HG03460 (cell line): ENCODE data around the gene HIVEP3.
A peak's percentile ranks its signal among the peaks of the same experiment; 100 is the strongest.
"Not testable (repeated sequence)": the region's sequence is repeated elsewhere in the genome, so short reads cannot be mapped to it uniquely, and the experiment has no call there.

Source experiments
- ATAC-seq: cut with Tn5 transposase; IDR thresholded peaks from one replicate; pipeline ENCODE4 v1.9.1; 2021; ENCODE audit not compliant: unreplicated experiment

HIVEP3 gene

DNA sequence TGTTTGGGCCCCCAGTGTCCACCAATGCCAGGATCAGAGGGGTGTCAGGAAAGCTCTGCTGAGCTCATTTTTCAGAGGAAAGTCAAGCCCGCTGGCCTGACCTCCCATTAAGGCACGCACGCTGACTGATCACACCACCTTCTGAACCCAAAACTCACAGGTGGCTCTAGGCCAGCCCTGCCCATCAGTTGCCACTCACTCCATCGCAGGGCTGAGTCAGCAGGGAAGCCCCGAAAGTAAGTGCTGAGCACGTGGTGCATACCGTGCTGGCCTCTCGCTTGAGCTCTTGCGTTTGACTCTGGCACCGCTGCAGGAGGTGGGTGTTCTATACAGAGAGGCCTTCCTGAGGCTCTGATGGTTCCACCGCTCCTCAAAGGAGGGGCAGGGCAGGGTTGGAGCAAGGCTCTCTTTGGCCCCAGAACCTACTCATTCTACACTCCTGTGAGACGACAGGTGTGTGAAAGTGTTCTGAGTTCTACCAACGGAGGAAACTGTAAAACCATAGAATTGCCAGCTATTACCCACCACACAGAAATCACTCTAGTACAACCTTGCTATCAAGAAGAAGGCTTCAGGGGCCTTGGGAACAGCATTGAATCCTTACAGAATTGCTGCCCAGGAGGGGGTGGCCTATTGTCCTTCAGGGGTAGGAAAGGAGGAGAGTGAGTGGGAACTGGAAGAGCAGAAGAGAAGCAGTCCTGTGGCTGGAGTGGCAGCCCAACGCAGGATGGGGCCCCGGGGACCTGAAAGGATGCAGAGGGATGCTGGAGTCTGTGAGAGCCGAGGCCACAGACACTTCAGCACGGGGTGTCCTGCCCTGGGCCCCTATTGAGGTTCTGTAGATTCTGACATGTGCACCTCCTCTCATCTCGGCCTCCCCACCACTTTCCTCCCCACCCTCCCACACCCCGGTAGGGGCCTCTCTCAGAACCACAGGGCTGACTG lies 219.5 kb downstream of the HIVEP3 start:
- ATAC-seq, result peak; percentile 64

DNA sequence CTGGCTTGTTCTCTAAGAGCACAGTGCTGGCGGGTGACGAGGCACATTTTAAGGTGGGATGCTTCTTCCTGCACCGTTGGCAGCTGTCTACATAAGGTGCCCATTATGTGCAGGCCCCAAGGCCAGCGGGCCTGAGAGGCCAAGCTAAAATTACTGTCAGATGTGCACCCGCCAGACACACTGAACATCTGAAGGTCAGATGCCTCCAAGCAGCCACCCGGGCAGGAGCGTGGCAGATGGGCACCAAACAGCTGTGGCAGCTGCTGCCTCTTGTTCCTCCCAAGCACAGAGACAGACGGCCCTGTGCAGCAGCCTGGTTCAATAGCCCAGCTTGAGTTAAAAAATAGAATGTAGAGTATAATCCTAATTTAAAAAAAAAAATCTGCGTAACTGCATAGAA lies 222.3 kb downstream of the HIVEP3 start:
- ATAC-seq, result no peak

DNA sequence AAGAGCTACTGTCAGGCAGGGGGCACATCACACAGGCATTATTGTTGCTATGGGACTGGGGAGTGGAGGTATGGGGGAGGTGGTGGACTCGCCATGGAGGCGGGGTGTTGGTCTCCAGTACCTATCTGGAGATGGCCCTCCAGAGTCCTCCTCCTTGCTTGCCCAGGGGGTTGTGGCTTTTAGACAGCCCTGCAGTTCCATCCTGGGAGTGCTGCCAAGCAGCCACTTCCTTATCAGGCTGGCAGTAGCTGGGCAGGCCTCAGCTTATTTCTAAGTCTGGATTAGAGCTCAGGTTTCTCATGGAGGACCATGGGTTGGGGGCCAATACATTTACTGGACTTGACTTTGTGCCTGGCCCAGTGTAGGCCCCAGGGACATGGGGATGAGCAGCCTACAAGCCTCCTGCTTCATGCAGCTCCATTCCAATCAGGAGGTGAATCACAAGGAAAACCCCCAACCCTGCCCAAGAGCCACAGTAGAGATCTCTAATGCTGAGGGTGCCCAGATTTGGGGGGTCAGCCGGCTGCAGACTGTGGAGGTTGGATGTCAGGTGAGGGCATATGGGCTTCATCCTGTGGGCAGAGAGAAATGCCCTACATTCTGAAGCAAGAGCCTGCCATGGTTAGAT lies 223.5 kb downstream of the HIVEP3 start:
- no peak for ATAC-seq

DNA sequence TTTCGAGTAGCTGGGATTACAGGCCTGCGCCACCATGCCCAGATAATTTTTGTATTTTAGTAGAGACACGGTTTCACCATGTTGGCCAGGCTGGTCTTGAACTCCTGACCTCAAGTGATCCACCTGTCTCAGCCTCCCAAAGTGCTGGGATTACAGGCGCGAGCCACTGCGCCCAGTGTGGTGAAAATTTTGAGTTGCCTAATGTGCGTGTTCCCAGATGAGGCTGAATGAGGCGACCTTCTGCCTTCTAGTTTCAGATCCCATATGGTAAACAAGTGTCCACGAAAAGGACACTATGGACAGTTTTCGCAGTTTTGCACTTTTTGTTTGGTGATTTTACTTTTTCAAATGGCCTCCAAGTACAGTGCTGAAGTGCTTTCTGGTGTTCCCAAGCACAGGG lies 226.8 kb downstream of the HIVEP3 start:
- ATAC-seq, result not testable (repeated sequence)

DNA sequence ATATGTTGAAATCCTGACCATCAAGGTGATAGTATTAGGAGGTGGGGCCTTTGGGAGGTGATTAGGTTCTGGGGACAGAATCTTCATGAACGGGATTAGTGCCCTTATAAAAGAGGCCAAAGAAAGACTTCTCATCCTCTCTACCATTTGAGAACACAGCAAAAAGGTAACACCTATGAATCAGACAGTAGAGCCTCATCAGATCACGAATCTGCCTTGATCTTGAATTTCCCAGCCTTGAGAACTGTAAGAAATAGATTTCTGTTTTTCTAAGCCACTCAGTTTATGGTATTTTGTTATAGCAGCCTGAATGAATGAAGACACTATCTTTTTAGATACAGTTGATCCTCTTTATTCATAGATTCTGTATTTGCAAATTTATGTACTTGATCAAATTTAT lies 227.3 kb downstream of the HIVEP3 start:
- no peak for ATAC-seq

DNA sequence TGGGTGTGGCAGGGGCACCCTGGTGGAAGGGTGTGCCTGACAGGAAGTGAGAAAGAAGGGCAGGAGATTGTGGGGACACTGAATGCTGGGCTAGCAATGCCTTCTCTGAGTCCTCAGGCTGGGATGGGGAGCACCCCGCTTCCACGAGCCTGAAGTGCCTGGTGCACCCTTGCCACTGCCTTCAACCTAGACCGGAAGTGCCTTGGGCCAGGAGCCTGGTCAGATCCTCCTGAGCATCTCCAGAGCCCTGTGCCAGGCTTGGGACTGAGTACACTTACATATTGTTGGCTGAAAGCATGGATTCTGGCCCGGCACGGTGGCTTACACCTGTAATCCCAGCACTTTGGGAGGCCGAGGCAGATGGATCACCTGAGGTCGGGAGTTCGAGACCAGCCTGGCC lies 228.4 kb downstream of the HIVEP3 start:
- ATAC-seq, result no peak

DNA sequence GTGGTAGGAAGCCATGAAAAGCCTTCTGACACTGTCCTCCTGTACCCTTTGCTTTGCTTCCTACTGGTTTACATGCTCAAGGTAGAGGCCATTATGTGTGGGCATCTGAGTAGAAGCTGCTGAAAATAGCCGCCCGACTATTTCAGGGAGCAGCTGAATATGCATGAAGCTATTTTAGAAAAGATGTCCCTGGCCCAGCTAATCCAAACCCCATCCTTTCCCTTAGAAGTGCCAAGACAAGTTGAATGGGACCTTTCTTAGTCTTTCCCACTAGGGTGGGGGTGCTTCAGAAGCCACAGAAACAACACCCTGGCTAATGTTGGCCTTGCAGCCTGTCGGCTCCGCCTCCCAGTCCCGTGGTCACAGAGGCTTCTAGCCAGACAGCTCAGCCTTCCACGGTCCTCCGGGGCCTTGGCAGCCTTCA lies 229.2 kb downstream of the HIVEP3 start:
- no peak for ATAC-seq

DNA sequence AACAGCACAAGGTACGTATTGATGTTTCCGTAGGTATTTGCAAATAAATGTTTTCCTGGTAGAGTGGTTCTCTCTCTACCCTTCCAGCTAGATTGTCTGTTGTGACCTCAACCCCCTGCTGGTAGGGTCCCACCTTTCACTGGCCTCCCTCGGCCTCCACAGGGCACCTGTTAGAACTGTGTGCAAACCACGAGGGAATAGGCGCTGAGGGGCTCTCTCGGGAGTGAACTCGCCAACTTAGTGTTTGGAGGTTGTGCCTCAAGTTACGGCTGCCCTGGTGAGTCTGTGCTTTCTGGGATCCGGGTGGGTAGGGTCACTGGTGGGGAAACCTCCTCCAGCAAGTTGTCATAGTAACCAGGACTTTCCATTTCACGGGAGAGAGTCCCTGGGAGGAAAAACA lies 229.6 kb downstream of the HIVEP3 start:
- no peak for ATAC-seq

DNA sequence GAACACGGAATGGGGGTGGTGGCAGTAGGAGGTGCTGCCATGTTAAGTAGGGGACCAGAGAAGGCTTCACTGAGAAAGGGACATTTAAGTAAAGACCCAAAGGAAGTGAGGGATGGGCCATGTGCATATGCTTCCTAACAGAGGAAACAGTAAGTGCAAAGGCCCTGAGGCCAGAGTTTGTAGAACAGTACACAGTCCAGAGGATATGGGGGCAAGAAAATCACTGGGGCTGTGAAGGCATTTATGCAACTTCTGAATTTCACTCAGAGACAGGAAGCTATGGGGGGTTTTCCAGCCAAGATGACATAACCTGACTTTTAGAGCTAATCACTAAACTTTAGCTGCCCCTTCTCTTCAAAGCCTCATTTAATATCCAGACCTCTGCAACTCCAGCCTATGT lies 231.7 kb downstream of the HIVEP3 start:
- ATAC-seq, result no peak

DNA sequence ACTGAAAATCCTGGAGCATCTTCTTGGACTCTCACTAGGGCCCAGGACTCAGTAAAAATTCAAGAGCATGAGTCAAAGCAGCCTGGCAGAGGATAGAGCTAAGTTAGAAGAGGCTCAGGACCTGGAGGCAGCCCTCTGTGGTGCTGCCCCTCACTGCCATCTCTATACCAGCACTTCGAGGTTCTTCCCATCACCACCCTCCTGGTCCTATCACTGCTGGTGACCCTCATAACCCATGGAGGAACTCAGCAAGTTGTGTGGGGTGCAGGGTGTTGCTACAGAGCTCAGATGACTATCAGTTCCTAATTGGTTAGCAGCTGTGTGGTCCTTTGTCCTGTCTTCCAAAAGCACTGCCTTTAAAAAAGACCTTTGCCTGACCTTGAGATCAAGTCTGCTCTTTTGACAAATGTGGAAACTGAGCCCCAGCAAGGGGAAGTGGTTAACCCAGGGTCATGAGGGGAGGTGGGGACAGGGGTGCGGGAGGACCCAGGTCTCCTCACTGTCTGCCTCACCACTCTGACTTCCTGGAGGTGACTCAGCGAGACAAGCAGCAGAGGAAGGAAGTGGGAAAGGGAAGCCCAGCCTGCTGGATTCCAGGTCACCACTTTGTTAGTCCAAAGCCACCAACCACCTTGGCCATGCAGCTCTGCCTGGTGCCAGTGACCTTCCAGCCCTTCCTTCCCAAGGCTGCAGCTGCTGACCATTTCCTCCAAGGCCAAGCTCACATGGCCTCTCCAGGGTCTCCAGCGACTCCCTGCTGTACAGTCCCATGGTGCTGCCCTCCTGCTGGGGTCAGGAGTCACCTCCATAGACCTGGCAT lies 234.8 kb downstream of the HIVEP3 start:
- no peak for ATAC-seq

DNA sequence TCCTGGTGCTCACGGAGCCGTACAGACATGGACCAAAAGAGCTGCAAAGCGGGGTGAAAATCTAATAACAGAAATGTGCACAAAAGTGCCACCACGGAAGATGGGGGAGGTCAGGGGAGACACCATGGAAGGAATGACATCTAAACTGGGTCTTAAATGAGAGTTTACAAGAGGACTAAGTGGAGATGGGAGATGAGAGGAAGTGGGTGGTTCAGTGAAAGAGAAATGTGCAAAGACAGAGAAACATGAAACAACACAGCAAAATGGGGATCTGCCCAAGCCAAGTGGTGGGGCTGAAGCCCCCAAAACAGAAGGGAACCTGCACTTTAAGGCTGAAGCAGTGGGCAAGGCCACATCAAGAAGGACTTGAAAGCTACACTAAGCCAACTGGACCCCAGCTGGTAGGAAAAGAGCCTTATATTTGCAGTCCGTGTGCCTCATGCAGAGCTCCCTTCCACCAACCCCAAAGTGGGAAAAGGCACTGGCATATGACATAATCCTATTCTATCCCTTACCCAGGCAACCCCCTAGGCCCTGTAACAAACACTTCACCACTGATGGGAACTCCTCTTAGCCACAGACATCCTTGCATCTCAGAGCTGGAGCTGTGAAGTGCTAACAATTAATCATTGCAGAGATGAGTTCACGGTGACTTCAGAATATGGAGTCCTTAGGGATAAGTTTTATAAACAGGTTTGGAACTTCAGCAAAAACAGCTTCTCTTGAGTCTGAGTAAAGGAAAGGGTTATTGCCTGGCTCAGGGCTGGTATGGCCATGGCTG lies 235.7 kb downstream of the HIVEP3 start:
- no peak for ATAC-seq

DNA sequence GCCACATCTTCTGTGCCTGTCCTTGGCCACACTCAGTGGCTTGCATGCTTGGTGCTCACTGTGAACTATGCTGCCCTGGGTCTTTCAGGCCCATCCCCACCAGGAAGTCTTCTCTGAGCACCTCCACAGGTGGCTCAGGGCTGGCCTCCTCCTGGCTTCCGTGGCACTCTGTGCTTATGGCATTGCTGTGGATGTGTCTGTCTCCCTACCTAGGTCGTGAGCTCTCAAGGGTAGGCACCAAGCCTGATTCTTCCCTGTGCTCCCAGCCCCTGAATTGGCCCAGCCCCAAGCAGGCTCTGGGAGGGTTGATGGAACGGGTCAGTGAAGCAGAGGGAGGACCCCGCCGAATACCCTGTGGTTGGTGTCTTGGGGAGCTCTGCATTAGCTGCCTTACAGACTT lies 236.6 kb downstream of the HIVEP3 start:
- ATAC-seq, result no peak

DNA sequence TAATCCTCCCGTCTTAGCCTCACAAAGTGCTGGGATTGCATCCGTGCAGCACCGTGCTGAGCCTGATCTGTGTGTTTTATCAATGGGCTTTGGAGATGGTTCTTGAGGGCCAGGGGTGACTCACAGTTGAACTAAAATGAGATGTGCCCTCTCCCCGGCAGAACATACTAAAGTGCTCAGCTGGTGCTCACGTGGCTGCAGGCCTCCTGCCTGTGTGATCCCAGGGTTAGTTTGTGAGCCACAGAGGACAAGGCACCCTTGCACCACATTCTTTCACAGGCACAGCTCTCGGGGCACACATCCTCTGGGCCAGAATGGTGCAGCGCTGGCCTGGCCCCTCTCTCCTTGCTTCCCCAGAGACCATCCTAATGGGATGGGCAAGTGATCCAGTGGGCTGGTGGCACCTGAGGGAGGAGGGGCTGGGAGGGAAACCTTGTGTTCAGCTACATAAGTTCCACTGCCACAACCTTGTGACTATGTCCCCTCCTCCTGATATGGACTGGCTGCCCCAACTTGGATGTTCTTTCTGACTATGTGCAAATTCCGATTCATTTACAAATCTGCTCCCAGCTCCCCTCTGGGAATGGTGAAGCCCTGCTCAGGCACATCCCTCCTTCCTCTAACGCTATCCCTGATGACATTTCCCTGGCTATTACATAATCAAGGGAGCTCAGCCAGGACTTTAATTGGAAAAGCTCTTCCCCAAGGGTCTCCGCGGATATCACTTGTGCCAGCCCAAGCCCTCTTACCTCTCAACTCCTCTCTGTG lies 237.2 kb downstream of the HIVEP3 start:
- no peak for ATAC-seq

DNA sequence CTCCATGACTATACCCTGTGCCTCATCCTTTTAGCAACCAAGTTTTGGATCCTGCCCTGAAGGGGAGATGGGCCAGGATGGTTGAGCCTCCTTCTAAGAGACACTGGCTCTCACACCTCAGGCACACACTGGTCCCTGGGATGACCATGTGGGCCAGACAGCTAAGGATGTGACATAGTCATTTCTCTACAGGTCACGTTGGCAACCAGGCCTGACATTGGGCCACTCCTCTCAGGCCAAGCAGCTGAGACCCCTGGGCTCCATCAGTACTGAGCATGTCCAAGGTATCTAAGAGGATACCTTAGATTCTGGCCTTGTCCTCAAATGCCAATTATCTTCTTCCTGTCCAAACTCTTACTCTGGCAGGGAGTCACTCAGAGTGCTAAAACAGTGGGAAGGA lies 238.7 kb downstream of the HIVEP3 start:
- ATAC-seq, result no peak

DNA sequence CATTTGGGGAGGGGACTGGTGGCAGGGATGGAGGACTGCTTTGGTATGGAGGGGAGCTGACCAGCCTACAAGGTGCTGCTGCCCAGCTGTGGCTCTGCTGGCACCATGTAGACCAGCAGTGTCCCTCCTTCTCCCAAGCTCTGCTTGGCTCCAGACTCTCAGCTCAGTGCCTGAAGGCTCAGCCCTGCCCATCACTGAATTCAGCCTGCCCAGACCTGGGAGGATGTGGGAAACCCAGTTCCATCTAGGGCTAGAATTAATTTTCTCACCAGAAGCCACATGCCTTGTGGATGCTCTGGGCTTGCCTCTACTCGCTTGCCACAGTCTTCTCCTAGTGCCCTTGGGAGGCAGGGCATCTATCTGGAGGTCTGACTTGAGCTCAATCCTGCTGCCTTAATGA lies 239.2 kb downstream of the HIVEP3 start:
- no peak for ATAC-seq

DNA sequence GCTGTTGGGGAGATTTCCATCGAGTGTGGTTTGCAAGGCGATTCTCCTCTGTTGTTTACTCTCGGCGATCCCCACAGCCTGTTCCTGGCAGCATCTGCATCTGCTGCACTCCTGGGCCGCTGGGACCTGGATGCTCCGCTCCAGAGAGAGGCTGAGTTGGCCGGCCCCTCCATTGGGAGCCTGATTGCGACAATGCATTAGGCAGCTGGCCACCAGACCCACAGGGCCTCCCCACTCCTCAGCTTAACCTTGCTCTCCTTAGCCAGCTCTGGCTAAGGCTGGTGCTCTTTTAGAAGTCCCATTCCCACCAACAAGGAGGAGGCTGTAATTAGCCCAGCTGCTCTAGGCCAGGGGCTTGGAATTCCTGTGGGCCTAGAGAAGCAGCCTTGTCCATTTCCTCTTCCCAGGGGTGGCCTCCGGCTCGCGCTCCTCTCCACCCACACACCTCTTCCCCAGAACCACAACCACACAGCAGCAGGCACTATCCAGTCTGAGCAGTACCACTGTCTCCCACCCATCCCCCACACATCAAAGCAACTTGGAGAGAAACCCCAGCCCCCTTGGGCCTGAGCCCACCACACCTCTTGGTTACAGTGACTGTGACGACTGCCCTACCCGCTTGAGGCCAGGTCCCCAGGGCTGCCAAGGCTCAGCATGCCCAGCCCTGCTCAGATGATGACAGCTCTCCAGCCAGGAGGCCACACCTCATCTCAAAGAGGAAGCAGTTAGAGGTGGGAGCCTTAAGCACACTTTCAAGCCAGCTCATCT lies 240.4 kb downstream of the HIVEP3 start:
- ATAC-seq, result no peak

DNA sequence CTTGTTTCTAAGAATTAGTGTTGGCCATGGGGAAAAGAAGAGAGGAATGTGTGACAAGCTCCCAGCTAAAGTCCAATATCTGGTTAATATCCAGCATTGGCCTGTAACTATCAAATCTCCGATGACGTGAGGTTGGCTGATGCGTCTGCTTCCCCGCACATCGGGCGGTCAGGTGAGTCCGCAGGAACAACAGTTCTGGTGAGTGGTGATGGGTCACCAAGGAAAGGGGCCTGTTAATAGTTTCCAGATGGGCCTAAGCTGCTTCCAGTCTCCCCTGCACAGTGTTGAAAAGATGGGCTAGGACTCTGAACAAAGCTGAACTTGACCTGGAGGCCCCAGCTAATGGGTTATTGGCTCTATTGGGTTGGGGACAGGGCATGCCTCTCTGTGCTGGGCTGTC lies 241.1 kb downstream of the HIVEP3 start:
- no peak for ATAC-seq

DNA sequence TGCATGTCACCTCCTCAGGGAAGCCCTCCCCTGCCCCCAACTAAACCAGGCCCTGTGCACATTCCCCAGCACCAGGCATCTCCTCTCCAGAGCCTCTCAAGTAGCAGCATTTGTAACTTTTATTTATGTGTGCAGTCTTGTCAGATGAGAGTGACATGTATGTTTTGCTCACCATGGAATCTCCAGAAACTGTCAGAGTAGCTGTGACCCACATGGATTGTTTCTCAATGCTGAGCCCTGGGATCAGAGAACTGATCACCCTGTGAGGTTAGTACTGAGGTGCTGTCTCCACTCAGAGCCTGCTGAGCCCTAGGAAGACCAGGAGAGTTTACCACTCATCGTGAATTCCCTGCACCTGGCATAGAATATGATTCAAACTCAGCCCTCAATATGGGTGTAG lies 243.3 kb downstream of the HIVEP3 start:
- no peak for ATAC-seq

DNA sequence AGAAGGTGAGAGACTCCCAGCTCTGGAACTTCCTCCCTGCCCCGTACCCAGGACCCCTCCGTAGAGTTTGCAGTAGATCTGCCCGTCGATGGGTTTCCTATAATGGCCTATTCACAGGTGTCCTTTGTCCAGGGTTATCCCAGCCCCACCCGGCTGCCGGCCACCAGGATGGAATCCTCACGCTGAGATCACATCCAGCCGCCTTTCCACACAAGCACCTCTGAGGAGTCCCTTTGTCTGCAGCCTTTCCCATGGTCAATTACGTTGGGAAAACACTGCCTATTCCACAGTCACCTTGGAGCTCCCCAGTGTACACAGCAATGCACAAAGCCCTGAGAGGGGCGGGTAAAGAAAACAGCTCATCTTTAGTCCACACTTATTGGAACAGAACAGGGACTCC lies 244.2 kb downstream of the HIVEP3 start:
- ATAC-seq, result no peak
